K562 (cell line): Measurements from ENCODE around the gene METRN. TPM values are rescaled to one million over a fixed set of nuclear protein-coding genes. Genes with fewer than 3 reads are reported as not detected.

Source experiments
- ATAC-seq: fragments of 200-7000 bp; cut with Tn5 transposase; 3 replicates; pipeline ENCODE4 v1.9.1; 2020; ENCODE audit warnings: moderate library complexity
- BruUV-seq: library from RNA; stranded (reverse); fragments of 400-500 nt; replicated peaks from 2 replicates; lab custom pipeline; 2021; lab: Mats Ljungman, UMichigan
- CTCF ChIA-PET: fragments of 300-600 bp; formaldehyde crosslinking; extraction: SDS; loops from one replicate; lab custom pipeline; 2021; ENCODE audit warnings: low intra/inter-chr PET ratio; lab: Yijun Ruan, JAX
- POLR2A ChIA-PET: fragments of 300-600, 350-650 bp; sonication (Branson Sonifier 250); formaldehyde crosslinking; extraction: SDS; loops from one replicate; lab custom pipeline; 2021; ENCODE audit warnings: antibody characterized with exemption, inconsistent platforms; lab: Yijun Ruan, JAX
- DNase-seq, 4 experiments: peaks; one replicate each; pipeline versions ENCODE4 v3.0.0 to v3.0.0-alpha.2; 2011 to 2018; ENCODE audit warnings: low spot score in 3 of 4, mixed read lengths in 3 of 4; ENCODE audit errors: extremely low read depth in 1 of 4
- FAIRE-seq: peaks from 2 replicates; lab custom pipeline; 2011; peaks lifted over from hg19 to GRCh38; lab: Jason Lieb, UNC
- H2AFZ ChIP-seq: 2 replicates; pipeline ENCODE4 v1.6.0; 2011; ENCODE audit warnings: low read depth, low read length, control low read depth, inconsistent platforms
- H3K27ac ChIP-seq: fragments of 200-600 bp; 3 replicates; pipeline ENCODE4 v1.8.0; 2011; ENCODE audit warnings: low read depth, mild to moderate bottlenecking, control low read depth, inconsistent platforms, low read length, moderate library complexity, mixed read lengths; ENCODE audit errors: extremely low read depth
- H3K27me3 ChIP-seq, 2 experiments: fragments of 300-600 bp in 1 of 2; 2 replicates in 1 of 2; 3 replicates in 1 of 2; pipeline versions ENCODE4 v1.6.0 to v1.8.0; 2011; ENCODE audit warnings: inconsistent platforms in 2 of 2, low read length in 2 of 2, mild to moderate bottlenecking in 1 of 2, mixed read lengths in 1 of 2, moderate library complexity in 1 of 2; ENCODE audit not compliant: control insufficient read depth in 2 of 2, insufficient read depth in 2 of 2
- H3K36me3 ChIP-seq: fragments of 300-600 bp; 3 replicates; pipeline ENCODE4 v1.8.0; 2011; ENCODE audit warnings: mild to moderate bottlenecking, low read length, inconsistent platforms; ENCODE audit not compliant: control insufficient read depth, insufficient read depth
- H3K4me1 ChIP-seq, 2 experiments: fragments of 200-600 bp in 1 of 2; replicated peaks in 1 of 2; 2 replicates in 1 of 2; 3 replicates in 1 of 2; pipeline versions ENCODE4 v1.5.1 to v1.8.0; 2011; ENCODE audit warnings: inconsistent platforms in 2 of 2, low read length in 2 of 2, mild to moderate bottlenecking in 1 of 2, mixed read lengths in 1 of 2, moderate library complexity in 1 of 2; ENCODE audit not compliant: control insufficient read depth in 2 of 2, insufficient read depth in 2 of 2
- H3K4me2 ChIP-seq: 2 replicates; pipeline ENCODE4 v1.6.1; 2011; ENCODE audit warnings: low read length, control low read depth, inconsistent platforms, mixed read lengths; ENCODE audit not compliant: insufficient read depth
- H3K4me3 ChIP-seq: fragments of 200-600 bp; sonication (generic), shearing (Covaris generic); 2 replicates; pipeline ENCODE4 v1.5.1; 2016; ENCODE audit warnings: control low read depth, inconsistent platforms
- H3K79me2 ChIP-seq: fragments of 200-600 bp; 3 replicates; pipeline ENCODE4 v1.8.0; 2011; ENCODE audit warnings: low read length, inconsistent platforms; ENCODE audit not compliant: control insufficient read depth, insufficient read depth
- H3K9ac ChIP-seq, 2 experiments: 2 replicates each; pipeline versions ENCODE4 v1.6.0 to v1.6.1; 2011; ENCODE audit warnings: low read depth in 2 of 2, low read length in 2 of 2, control low read depth in 1 of 2, inconsistent platforms in 1 of 2, mild to moderate bottlenecking in 1 of 2, mixed read lengths in 1 of 2; ENCODE audit not compliant: insufficient read depth in 1 of 2
- H3K9me1 ChIP-seq: one replicate; pipeline ENCODE4 v1.6.0; 2011; ENCODE audit warnings: inconsistent platforms, mild to moderate bottlenecking, low read length, moderate library complexity; ENCODE audit not compliant: control insufficient read depth, insufficient read depth
- H3K9me3 ChIP-seq: replicated peaks from 2 replicates; pipeline ENCODE4 v1.5.1; 2011; ENCODE audit warnings: low read depth, low read length, inconsistent platforms; ENCODE audit not compliant: control insufficient read depth, insufficient read depth
- H4K20me1 ChIP-seq: replicated peaks from 2 replicates; pipeline ENCODE4 v1.6.1; 2011; ENCODE audit warnings: low read length, inconsistent platforms, mixed read lengths; ENCODE audit not compliant: control insufficient read depth, insufficient read depth
- DNMT1 ChIP-seq: fragments of 450-650 bp; IDR thresholded peaks from 2 replicates; pipeline ENCODE4 v1.6.1; 2016; ENCODE audit warnings: antibody characterized with exemption, mild to moderate bottlenecking
- DPF2 ChIP-seq: fragments of 450-650 bp; IDR thresholded peaks from 2 replicates; pipeline ENCODE4 v1.6.1; 2016
- HDAC2 ChIP-seq: fragments of 450-650 bp; IDR thresholded peaks from 2 replicates; pipeline ENCODE4 v1.6.1; 2016; ENCODE audit warnings: mild to moderate bottlenecking
- HDAC6 ChIP-seq: IDR thresholded peaks from 2 replicates; pipeline ENCODE4 v1.6.1; 2012; ENCODE audit warnings: low read depth, mild to moderate bottlenecking, control low read depth, inconsistent platforms, low read length, moderate library complexity
- KLF13 ChIP-seq: fragments of 450-650 bp; IDR thresholded peaks from 2 replicates; pipeline ENCODE4 v1.6.1; 2016; ENCODE audit warnings: missing genetic modification characterization, low read depth, mild to moderate bottlenecking, missing compliant biosample characterization, moderate library complexity, borderline replicate concordance
- MAFK ChIP-seq: IDR thresholded peaks from 2 replicates; pipeline ENCODE4 v1.6.1; 2011; ENCODE audit warnings: low read length, improper control_type of control experiment
- MAZ ChIP-seq, 2 experiments: fragments of 450-650 bp in 1 of 2; sonication (generic) in 1 of 2; formaldehyde crosslinking; IDR thresholded peaks in 1 of 2; conservative IDR thresholded peaks in 1 of 2; 2 replicates each; pipeline versions ENCODE4 v1.4.0 to v1.5.0; 2020; ENCODE audit warnings: mild to moderate bottlenecking in 1 of 2, missing genetic modification reagents in 1 of 2
- NKRF ChIP-seq: fragments of 450-650 bp; IDR thresholded peaks from 2 replicates; pipeline ENCODE4 v1.6.1; 2016; ENCODE audit warnings: borderline replicate concordance
- POLR2A ChIP-seq: fragments of 450-650 bp; conservative IDR thresholded peaks from 2 replicates; pipeline ENCODE4 v1.6.1; 2016
- POLR2G ChIP-seq: fragments of 200-400 bp; formaldehyde crosslinking; IDR thresholded peaks from 2 replicates; pipeline ENCODE4 v1.6.1; 2017; ENCODE audit warnings: low read depth, mild to moderate bottlenecking, antibody characterized with exemption, low read length, moderate library complexity
- SIN3A ChIP-seq, 2 experiments: fragments of 150-350 bp in 1 of 2; IDR thresholded peaks; 2 replicates each; pipeline ENCODE4 v1.6.1; 2011 to 2016; ENCODE audit warnings: borderline replicate concordance in 2 of 2, low read depth in 2 of 2, low read length in 2 of 2, mild to moderate bottlenecking in 2 of 2, moderate library complexity in 2 of 2; ENCODE audit not compliant: control insufficient read depth in 1 of 2
- ZBTB7A ChIP-seq: IDR thresholded peaks from 2 replicates; pipeline ENCODE4 v1.6.1; 2011; ENCODE audit warnings: low read depth, mild to moderate bottlenecking, low read length, moderate library complexity, borderline replicate concordance; ENCODE audit not compliant: control insufficient read depth
- ZNF165 ChIP-seq: fragments of 250-450 bp; sonication (Bioruptor Pico); IDR thresholded peaks from 2 replicates; pipeline ENCODE4 v1.4.0; 2020; ENCODE audit warnings: borderline replicate concordance
- ZNF395 ChIP-seq: fragments of 200-800 bp; sonication (Bioruptor generic); IDR thresholded peaks from 2 replicates; pipeline ENCODE4 v1.6.1; 2017; ENCODE audit warnings: missing genetic modification characterization, missing compliant biosample characterization
- WGBS: fragments of 100-300 bp; shearing (Covaris generic); methylation state at CpG from one replicate; pipeline ENCODE4 v1.1.6; 2016; ENCODE audit warnings: low coverage, mixed read lengths; ENCODE audit not compliant: insufficient coverage; ENCODE audit errors: missing lambda C conversion rate; 5-methylcytosine and 5-hydroxymethylcytosine counted together
- in situ Hi-C: fragments of 300-500 bp; cut with MboI; formaldehyde crosslinking; loops from 4 replicates; pipeline ENCODE4 v1.15.0; 2018; ENCODE audit warnings: inconsistent platforms, mixed read lengths
- intact Hi-C: fragments of 100-400 bp; cut with micrococcal nuclease; formaldehyde crosslinking; loops from 2 replicates; pipeline ENCODE4 v1.14.2; 2022
- polyA plus RNA-seq, 8 experiments: library from polyadenylated mRNA; depleted of rRNA in 4 of 8; stranded (reverse) in 5 of 8; unstranded in 3 of 8; fragments of >200 nt; fragmentation: Nextera tagmentation in 2 of 8; fragmentation: Illumina TruSeq in 1 of 8; extraction: Ambion mirVana in 2 of 8; extraction: Trizol in 1 of 8; gene quantifications; 2 replicates each; pipeline versions ENCODE4 v1.2.1 to v1.2.3, GENCODE V29; 2011 to 2014; ENCODE audit warnings: inconsistent platforms in 1 of 8, missing spikeins in 1 of 8
- total RNA-seq, 7 experiments: library from RNA; depleted of rRNA in 6 of 7; stranded (reverse); fragments of >200 nt in 6 of 7; fragmentation: Illumina TruSeq in 2 of 7; extraction: Trizol in 2 of 7; gene quantifications; 2 replicates each; pipeline versions ENCODE4 v1.2.1 to v1.2.3, GENCODE V29; 2011 to 2021; ENCODE audit warnings: low replicate concordance in 1 of 7

Gene METRN
- total and polyA plus RNA-seq, 9 of the 15 experiments (the other 6 are each of a cell fraction or from before 2014, with no cell fraction given) = 0.20 to 89.8 (median 15.4) TPM

GRCh38 chr16:721765-722540, 7.0 kb downstream of the METRN start (continued):
- TF ChIP-seq NKRF (peak; percentile 14; the same call in 1 of the 2 replicates), POLR2A (peak; percentile 11; the same call in 1 of the 2 replicates), SIN3A (IDR thresholded peaks at IDR 0.05; ENCODE audit: borderline replicate concordance in 2 of 2, control insufficient read depth in 1 of 2, low read depth in 2 of 2, low read length in 2 of 2) (0 out of 4 replicates have a peak, but pooled peaks of 1 of the 2 experiments have one; percentile 12), KLF13 (tag) (peak; percentile 42; the same call in 1 of the 2 replicates)

GRCh38 chr16:722835-723633, 8.1 kb downstream of the METRN start:
- Histone ChIP-seq H3K79me2 (peaks cover 50% of the 10 kb centered on the region), H3K9me1 (peaks cover 3% of the 10 kb centered on the region), H3K27ac (no peak overlapping the region), H3K4me2 (peak overlapping the region; percentile 90), H3K9me3 (no peaks in the 10 kb centered on the region), H3K36me3 (peaks cover 23% of the 10 kb centered on the region; the same call in 2 of the 3 replicates), H3K4me1 (peaks cover 14 to 96% of the 10 kb centered on the region in 2 experiments; a peak in 4 of 5 replicates), H2AFZ (no peak overlapping the region), H3K4me3 (peak overlapping the region; percentile 100; the same call in 1 of the 2 replicates), H3K9ac (peak overlapping the region; percentile 96 to 99; a peak in 3 of 4 replicates), H3K27me3 (no peaks in the 10 kb centered on the region), H4K20me1 (no peaks in the 10 kb centered on the region; the same call in 1 of the 2 replicates)
- in situ Hi-C loops = no loop called here
- intact Hi-C loops = no loop called here
- no TSS peak for BruUV-seq
- DNase-seq (peak in 1 of 4 experiments; percentile 35), ATAC-seq (no peak), FAIRE-seq (no peak)
- ChIA-PET CTCF (no interaction called here), POLR2A (interaction anchor here (0.6 to 4.5 kb wide), 3 partner anchors 14 to 370 kb away, joined by 3 to 25 read pairs (median 3); no protein-coding TSS in a partner anchor)
- WGBS = 81% methylated on average over 15 of the region's 24 CpGs
- TF ChIP-seq POLR2G (peak; percentile 60; the same call in 1 of the 2 replicates), DPF2 (no peak), HDAC2 (no peak), MAZ (CRISPR knock-in tag; conservative IDR thresholded peaks at IDR 0.05 in 1 of 2, IDR thresholded peaks at IDR 0.05 in 1 of 2) (peak in 1 of 2 experiments; percentile 36; a peak in 1 of 4 replicates), MAFK (no peak), ZNF165 (no peak), ZNF395 (CRISPR knock-in tag) (no peak), ZBTB7A (0 out of 2 replicates have a peak, but pooled peaks have one; percentile 37), DNMT1 (no peak), HDAC6 (no peak)
